Spleen (tissue), 7 donors: ENCODE results near the gene NXPH3.

ENCODE experiments used
- CTCF ChIP-seq, 11 experiments: fragments of 200-600 bp in 7 of 11; fragments of 450-650 bp in 4 of 11; sonication (generic) in 4 of 11; IDR thresholded peaks in 8 of 11; conservative IDR thresholded peaks in 3 of 11; 1 replicate in 7 of 11; 2 replicates in 4 of 11; pipeline versions ENCODE4 v1.4.0 to v1.8.0; 2016 to 2021; ENCODE audit warnings: antibody characterized with exemption in 11 of 11, inconsistent platforms in 4 of 11, mild to moderate bottlenecking in 1 of 11
- POLR2A ChIP-seq, 3 donors: fragments of 450-650 bp; IDR thresholded peaks; one replicate each; pipeline ENCODE4 v1.5.1; 2017; ENCODE audit warnings: antibody characterized with exemption in 3 of 3, mild to moderate bottlenecking in 1 of 3
- POLR2AphosphoS5 ChIP-seq, 3 donors: sonication (generic); formaldehyde crosslinking; IDR thresholded peaks; one replicate each; pipeline ENCODE4 v1.5.1; 2017; ENCODE audit warnings: antibody characterized with exemption in 3 of 3
- donor health status: DM: no; HTN: no; CAD: no; lungs with moderate emphysema.
- donor health status: DM: no; HTN: no; CAD: no.
- donor health status: DM: no; HTN: no; CAD: no.

- TF ChIP-seq CTCF (IDR thresholded peaks at IDR 0.05 in 8 of 11, conservative IDR thresholded peaks at IDR 0.05 in 3 of 11) (no peak), POLR2AphosphoS5 (IDR thresholded peaks at IDR 0.05) (no peak), POLR2A (IDR thresholded peaks at IDR 0.05) (no peak)
Measured at GRCh38 chr17:49573510-49574322, 2.0 kb upstream of the NXPH3 start.
